GM23338 (cell line): ENCODE measurements around the gene HNF1B. TPM values are rescaled to one million over a fixed set of nuclear protein-coding genes. Genes with fewer than 3 reads are reported as not detected.

ENCODE experiments used
- ATAC-seq: fragments of 200-7000 bp; cut with Tn5 transposase; 3 replicates; pipeline ENCODE4 v1.9.1; 2020
- DNase-seq: peaks from one replicate; pipeline ENCODE4 v3.0.0-alpha.2; 2015; ENCODE audit warnings: low spot score
- H2AFZ ChIP-seq: fragments of 200-600 bp; sonication (generic); 2 replicates; pipeline ENCODE4 v1.8.0; 2016; ENCODE audit warnings: antibody characterized with exemption, mild to moderate bottlenecking, moderate library complexity
- H3F3A ChIP-seq: fragments of 200-600 bp; sonication (generic); replicated peaks from 2 replicates; pipeline ENCODE4 v1.8.0; 2017; ENCODE audit warnings: antibody characterized with exemption, mixed run types, low read depth
- H3K27ac ChIP-seq: fragments of 200-600 bp; sonication (generic); 2 replicates; pipeline ENCODE4 v1.6.1; 2016; ENCODE audit warnings: low read depth
- H3K27me3 ChIP-seq: fragments of 200-600 bp; sonication (generic); 2 replicates; pipeline ENCODE4 v1.8.0; 2016; ENCODE audit warnings: mild to moderate bottlenecking, mixed run types, moderate library complexity; ENCODE audit not compliant: insufficient read depth
- H3K36me3 ChIP-seq: fragments of 200-600 bp; sonication (generic); 2 replicates; pipeline ENCODE4 v1.8.0; 2016; ENCODE audit warnings: mild to moderate bottlenecking; ENCODE audit not compliant: insufficient read depth
- H3K4me1 ChIP-seq: fragments of 200-600 bp; sonication (generic); 2 replicates; pipeline ENCODE4 v1.8.0; 2016; ENCODE audit warnings: mild to moderate bottlenecking, moderate library complexity; ENCODE audit not compliant: insufficient read depth
- H3K4me2 ChIP-seq: fragments of 200-600 bp; sonication (generic); 2 replicates; pipeline ENCODE4 v1.7.1; 2017; ENCODE audit warnings: mixed run types
- H3K4me3 ChIP-seq: fragments of 200-600 bp; sonication (generic); 2 replicates; pipeline ENCODE4 v1.6.1; 2016; ENCODE audit warnings: mixed run types
- H3K79me2 ChIP-seq: fragments of 200-600 bp; sonication (generic); replicated peaks from 2 replicates; pipeline ENCODE4 v1.8.0; 2017; ENCODE audit warnings: mild to moderate bottlenecking; ENCODE audit not compliant: insufficient read depth
- H3K9me2 ChIP-seq: fragments of 200-600 bp; sonication (generic); 2 replicates; pipeline ENCODE4 v1.8.0; 2017; ENCODE audit not compliant: insufficient read depth
- H4K20me1 ChIP-seq: fragments of 200-600 bp; sonication (generic); replicated peaks from 2 replicates; pipeline ENCODE4 v1.8.0; 2017; ENCODE audit warnings: mild to moderate bottlenecking; ENCODE audit not compliant: insufficient read depth
- H3K27ac Mint-ChIP-seq: 2 replicates; pipeline ENCODE4 v1.8.0; 2020; ENCODE audit warnings: inconsistent platforms, mild to moderate bottlenecking, moderate library complexity, mixed read lengths
- H3K27me3 Mint-ChIP-seq: 3 replicates; pipeline ENCODE4 v1.8.0; 2022; ENCODE audit warnings: low read depth, mild to moderate bottlenecking, moderate library complexity, mixed read lengths, inconsistent platforms; ENCODE audit not compliant: insufficient read depth, poor library complexity
- H3K36me3 Mint-ChIP-seq: 3 replicates; pipeline ENCODE4 v1.8.0; 2021; ENCODE audit warnings: low read depth, mild to moderate bottlenecking, inconsistent platforms, moderate library complexity, mixed read lengths
- H3K4me1 Mint-ChIP-seq: 3 replicates; pipeline ENCODE4 v1.8.0; 2020; ENCODE audit warnings: mild to moderate bottlenecking, inconsistent platforms, mixed read lengths
- H3K4me3 Mint-ChIP-seq: 3 replicates; pipeline ENCODE4 v1.8.0; 2021; ENCODE audit warnings: moderate library complexity, mild to moderate bottlenecking, inconsistent platforms, mixed read lengths
- H3K9me3 Mint-ChIP-seq: 3 replicates; pipeline ENCODE4 v1.8.0; 2020; ENCODE audit warnings: moderate library complexity, mild to moderate bottlenecking, inconsistent platforms, mixed read lengths
- polyA plus RNA-seq: library from polyadenylated mRNA; unstranded; fragments of >200 nt; fragmentation: Nextera tagmentation; extraction: Ambion mirVana; gene quantifications from 2 replicates; pipeline ENCODE4 v1.2.1, GENCODE V29; 2016
- total RNA-seq: library from RNA; depleted of rRNA; stranded (reverse); fragments of >200 nt; shearing (Covaris generic); gene quantifications from 2 replicates; pipeline ENCODE4 v1.2.3, GENCODE V29; 2014
- TF ChIP-seq, protein P1 (sequence below), 2 experiments: fragments of 200-600 bp in 1 of 2; sonication (generic) in 1 of 2; conservative IDR thresholded peaks; 2 replicates each; pipeline versions ENCODE4 v1.5.1 to v1.6.1; 2016 to 2017; ENCODE audit warnings: antibody characterized with exemption in 2 of 2, low read depth in 2 of 2, mild to moderate bottlenecking in 2 of 2, moderate library complexity in 1 of 2
- TF ChIP-seq, protein P2 (sequence below): fragments of 250-450 bp; sonication (Bioruptor Pico); IDR thresholded peaks from 2 replicates; pipeline ENCODE4 v1.5.0; 2020; ENCODE audit warnings: mild to moderate bottlenecking, moderate library complexity

The HNF1B gene
- total and polyA plus RNA-seq, 2 experiments from 2014 or later, result 0.07 to 0.19 TPM

DNA sequence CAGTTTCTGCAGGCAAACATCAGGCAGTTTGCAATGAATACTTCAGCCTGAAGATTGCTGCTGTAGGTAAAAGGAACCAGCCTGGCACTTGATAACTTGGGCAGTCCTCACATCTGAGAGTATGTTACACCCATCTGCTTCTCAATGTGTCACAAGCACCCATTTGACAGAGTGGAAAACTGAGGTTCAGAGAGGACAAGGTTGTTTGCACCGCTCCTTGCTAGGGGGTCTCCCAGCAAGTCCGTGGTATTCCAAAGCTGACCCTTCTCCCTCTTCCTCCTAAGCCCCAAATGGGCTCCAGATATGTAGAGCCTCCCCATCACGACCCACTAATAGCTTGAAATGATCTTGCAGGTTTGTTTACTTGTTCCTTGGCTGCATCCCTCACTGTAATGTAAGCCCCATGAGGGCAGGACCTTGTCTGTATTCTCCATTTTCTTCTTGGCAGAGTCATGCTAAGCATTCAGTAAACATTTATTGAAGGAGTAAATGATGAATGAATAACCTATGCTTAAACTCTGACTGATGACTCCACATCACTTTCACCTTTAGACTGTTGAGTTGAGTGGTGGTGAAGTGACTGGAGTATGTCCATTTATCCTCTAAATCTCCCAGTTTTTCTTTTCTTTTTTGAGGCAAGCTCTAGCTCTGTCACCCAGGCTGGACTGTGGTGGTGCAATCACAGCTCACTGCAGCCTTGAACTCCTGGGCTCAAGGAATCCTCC, 26.4 kb downstream of the HNF1B start (continued):
- TF ChIP-seq, protein P1, sequence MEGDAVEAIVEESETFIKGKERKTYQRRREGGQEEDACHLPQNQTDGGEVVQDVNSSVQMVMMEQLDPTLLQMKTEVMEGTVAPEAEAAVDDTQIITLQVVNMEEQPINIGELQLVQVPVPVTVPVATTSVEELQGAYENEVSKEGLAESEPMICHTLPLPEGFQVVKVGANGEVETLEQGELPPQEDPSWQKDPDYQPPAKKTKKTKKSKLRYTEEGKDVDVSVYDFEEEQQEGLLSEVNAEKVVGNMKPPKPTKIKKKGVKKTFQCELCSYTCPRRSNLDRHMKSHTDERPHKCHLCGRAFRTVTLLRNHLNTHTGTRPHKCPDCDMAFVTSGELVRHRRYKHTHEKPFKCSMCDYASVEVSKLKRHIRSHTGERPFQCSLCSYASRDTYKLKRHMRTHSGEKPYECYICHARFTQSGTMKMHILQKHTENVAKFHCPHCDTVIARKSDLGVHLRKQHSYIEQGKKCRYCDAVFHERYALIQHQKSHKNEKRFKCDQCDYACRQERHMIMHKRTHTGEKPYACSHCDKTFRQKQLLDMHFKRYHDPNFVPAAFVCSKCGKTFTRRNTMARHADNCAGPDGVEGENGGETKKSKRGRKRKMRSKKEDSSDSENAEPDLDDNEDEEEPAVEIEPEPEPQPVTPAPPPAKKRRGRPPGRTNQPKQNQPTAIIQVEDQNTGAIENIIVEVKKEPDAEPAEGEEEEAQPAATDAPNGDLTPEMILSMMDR (conservative IDR thresholded peaks at IDR 0.05; ENCODE audit: low read depth in 2 of 2), result no peak

DNA sequence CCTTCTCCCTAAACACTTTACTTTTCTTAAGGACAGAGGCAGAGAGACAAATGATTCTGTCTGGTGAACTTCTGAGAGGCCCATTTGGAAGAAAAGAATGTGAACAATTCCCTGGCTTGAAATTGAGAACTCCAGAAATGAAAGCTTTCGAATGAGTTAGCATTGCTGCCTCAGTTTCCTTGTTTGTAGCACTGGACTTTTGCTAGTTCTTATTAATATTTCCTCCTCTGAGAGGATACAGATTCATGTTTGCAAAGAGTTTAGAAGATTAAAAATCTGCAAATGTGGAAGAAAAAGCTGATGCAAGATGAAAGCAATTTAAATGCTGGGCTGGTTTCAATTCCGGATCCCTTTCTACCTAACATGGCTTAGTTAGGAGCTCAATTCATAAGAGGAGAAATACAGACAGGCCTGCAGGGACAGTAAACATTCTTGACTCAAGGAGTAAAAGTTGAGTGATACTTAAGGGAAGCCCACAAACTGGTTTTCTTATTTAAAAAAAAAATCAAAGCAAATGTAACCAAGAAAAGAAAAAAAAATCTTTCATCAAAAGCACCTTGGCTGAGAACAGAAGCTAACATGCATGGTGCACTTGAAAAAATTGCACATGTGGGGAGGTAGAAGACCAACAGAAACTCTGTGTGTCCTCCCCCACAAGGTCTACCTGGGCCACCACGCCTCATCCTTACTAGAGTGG, 27.1 kb downstream of the HNF1B start:
- ATAC-seq (no peak), DNase-seq (no peak)
- Histone ChIP-seq H3K27ac (no peak overlapping the region), H3K9me2 (no peaks in the 10 kb centered on the region), H3K4me2 (no peak overlapping the region), H3F3A (no peaks in the 10 kb centered on the region), H3K27me3 (no peaks in the 10 kb centered on the region), H3K79me2 (no peaks in the 10 kb centered on the region), H4K20me1 (no peaks in the 10 kb centered on the region), H3K36me3 (no peaks in the 10 kb centered on the region), H3K4me1 (no peaks in the 10 kb centered on the region), H3K4me3 (no peak overlapping the region), H2AFZ (no peak overlapping the region)
- TF ChIP-seq, protein P2, sequence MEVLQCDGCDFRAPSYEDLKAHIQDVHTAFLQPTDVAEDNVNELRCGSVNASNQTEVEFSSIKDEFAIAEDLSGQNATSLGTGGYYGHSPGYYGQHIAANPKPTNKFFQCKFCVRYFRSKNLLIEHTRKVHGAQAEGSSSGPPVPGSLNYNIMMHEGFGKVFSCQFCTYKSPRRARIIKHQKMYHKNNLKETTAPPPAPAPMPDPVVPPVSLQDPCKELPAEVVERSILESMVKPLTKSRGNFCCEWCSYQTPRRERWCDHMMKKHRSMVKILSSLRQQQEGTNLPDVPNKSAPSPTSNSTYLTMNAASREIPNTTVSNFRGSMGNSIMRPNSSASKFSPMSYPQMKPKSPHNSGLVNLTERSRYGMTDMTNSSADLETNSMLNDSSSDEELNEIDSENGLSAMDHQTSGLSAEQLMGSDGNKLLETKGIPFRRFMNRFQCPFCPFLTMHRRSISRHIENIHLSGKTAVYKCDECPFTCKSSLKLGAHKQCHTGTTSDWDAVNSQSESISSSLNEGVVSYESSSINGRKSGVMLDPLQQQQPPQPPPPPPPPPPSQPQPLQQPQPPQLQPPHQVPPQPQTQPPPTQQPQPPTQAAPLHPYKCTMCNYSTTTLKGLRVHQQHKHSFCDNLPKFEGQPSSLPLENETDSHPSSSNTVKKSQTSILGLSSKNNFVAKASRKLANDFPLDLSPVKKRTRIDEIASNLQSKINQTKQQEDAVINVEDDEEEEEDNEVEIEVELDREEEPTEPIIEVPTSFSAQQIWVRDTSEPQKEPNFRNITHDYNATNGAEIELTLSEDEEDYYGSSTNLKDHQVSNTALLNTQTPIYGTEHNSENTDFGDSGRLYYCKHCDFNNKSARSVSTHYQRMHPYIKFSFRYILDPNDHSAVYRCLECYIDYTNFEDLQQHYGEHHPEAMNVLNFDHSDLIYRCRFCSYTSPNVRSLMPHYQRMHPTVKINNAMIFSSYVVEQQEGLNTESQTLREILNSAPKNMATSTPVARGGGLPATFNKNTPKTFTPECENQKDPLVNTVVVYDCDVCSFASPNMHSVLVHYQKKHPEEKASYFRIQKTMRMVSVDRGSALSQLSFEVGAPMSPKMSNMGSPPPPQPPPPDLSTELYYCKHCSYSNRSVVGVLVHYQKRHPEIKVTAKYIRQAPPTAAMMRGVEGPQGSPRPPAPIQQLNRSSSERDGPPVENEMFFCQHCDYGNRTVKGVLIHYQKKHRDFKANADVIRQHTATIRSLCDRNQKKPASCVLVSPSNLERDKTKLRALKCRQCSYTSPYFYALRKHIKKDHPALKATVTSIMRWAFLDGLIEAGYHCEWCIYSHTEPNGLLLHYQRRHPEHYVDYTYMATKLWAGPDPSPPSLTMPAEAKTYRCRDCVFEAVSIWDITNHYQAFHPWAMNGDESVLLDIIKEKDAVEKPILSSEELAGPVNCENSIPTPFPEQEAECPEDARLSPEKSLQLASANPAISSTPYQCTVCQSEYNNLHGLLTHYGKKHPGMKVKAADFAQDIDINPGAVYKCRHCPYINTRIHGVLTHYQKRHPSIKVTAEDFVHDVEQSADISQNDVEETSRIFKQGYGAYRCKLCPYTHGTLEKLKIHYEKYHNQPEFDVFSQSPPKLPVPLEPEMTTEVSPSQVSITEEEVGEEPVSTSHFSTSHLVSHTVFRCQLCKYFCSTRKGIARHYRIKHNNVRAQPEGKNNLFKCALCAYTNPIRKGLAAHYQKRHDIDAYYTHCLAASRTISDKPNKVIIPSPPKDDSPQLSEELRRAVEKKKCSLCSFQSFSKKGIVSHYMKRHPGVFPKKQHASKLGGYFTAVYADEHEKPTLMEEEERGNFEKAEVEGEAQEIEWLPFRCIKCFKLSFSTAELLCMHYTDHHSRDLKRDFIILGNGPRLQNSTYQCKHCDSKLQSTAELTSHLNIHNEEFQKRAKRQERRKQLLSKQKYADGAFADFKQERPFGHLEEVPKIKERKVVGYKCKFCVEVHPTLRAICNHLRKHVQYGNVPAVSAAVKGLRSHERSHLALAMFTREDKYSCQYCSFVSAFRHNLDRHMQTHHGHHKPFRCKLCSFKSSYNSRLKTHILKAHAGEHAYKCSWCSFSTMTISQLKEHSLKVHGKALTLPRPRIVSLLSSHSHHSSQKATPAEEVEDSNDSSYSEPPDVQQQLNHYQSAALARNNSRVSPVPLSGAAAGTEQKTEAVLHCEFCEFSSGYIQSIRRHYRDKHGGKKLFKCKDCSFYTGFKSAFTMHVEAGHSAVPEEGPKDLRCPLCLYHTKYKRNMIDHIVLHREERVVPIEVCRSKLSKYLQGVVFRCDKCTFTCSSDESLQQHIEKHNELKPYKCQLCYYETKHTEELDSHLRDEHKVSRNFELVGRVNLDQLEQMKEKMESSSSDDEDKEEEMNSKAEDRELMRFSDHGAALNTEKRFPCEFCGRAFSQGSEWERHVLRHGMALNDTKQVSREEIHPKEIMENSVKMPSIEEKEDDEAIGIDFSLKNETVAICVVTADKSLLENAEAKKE (CRISPR knock-in tag), result no peak
- Mint-ChIP-seq H3K4me3 (no peak overlapping the region), H3K27ac (no peak overlapping the region), H3K4me1 (peaks cover 7% of the 10 kb centered on the region; the same call in 2 of the 3 replicates), H3K9me3 (no peaks in the 10 kb centered on the region), H3K27me3 (peaks cover 3% of the 10 kb centered on the region), H3K36me3 (no peaks in the 10 kb centered on the region)
